ENCODE measurements around the gene TMEM108. TPM values are rescaled to one million over a fixed set of nuclear protein-coding genes. Genes with fewer than 3 reads are reported as not detected.

The TMEM108 gene
- polyA plus RNA-seq, 1 of the 3 experiments (the other 2 are of a cell fraction) = 8.6 TPM

DNA sequence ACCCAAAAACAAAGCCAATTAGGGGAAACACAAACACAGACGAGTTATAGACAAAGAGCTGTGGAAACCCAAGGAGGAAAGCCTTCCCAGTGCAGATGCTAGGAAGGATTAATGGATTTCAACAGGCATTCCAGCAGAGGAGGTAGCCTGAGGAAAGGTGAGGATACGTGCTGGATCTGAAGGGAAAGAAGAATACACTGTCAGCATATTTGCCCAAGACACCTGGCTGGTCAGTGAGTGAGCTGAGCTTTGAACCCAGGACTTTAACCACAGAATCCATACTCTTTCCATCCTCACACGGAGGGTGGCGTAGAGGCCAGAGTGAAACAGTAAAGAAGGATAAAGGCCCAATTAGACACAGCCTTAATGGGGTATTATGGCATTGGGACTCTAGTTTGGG, 352.5 kb downstream of the TMEM108 start:
- Histone ChIP-seq H2AFZ (ENCODE audit: low read depth) (no peak overlapping the region), H3K9me2 (no peaks in the 10 kb centered on the region), H3K4me1 (ENCODE audit: control insufficient read depth in 1 of 2, insufficient read depth in 2 of 2, low read depth in 1 of 2, low read length in 1 of 2) (peaks cover 5 to 14% of the 10 kb centered on the region in 2 experiments; a peak in 2 of 4 replicates), H3K27ac (ENCODE audit: low read depth in 2 of 2, low read length in 1 of 2) (no peak overlapping the region), H3K9me3 (no peaks in the 10 kb centered on the region), H3K4me2 (no peak overlapping the region), H3K9ac (no peak overlapping the region), H4K20me1 (ENCODE audit: insufficient read depth) (no peaks in the 10 kb centered on the region), H3F3A (replicated peaks; ENCODE audit: insufficient read depth) (peaks cover 4% of the 10 kb centered on the region), H3K4me3 (ENCODE audit: low read depth in 2 of 2, low read length in 1 of 2) (no peak overlapping the region), H3K27me3 (ENCODE audit: insufficient read depth) (no peaks in the 10 kb centered on the region), H3K36me3 (replicated peaks in 1 of 2; ENCODE audit: control insufficient read depth in 1 of 2, insufficient read depth in 2 of 2, low read length in 1 of 2) (peaks cover 0 to 2% of the 10 kb centered on the region in 2 experiments), H3K79me2 (ENCODE audit: insufficient read depth) (no peaks in the 10 kb centered on the region)
- ChIA-PET POLR2A (no interaction called here), CTCF (interaction anchor here (1.0 to 13.1 kb wide), 6 partner anchors 9 to 663 kb away, joined by 3 to 84 read pairs (median 36); partner anchors contain the start of gene BFSP2)
- TF ChIP-seq FOXJ3 (CRISPR knock-in tag; IDR thresholded peaks at IDR 0.05) = no peak
- TF ChIP-seq, protein P1, sequence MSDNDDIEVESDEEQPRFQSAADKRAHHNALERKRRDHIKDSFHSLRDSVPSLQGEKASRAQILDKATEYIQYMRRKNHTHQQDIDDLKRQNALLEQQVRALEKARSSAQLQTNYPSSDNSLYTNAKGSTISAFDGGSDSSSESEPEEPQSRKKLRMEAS (IDR thresholded peaks at IDR 0.05; ENCODE audit: low read depth) = no peak
- TF ChIP-seq, protein P2, sequence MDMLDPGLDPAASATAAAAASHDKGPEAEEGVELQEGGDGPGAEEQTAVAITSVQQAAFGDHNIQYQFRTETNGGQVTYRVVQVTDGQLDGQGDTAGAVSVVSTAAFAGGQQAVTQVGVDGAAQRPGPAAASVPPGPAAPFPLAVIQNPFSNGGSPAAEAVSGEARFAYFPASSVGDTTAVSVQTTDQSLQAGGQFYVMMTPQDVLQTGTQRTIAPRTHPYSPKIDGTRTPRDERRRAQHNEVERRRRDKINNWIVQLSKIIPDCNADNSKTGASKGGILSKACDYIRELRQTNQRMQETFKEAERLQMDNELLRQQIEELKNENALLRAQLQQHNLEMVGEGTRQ (IDR thresholded peaks at IDR 0.05; ENCODE audit: borderline replicate concordance, low read depth, low read length) = no peak
- TF ChIP-seq FOSL2 (IDR thresholded peaks at IDR 0.05; ENCODE audit: borderline replicate concordance, low read depth) = no peak
- TF ChIP-seq MXI1 (IDR thresholded peaks at IDR 0.05; ENCODE audit: low read depth, low read length) = no peak
- TF ChIP-seq TCF12 (IDR thresholded peaks at IDR 0.05) = no peak
- no peak for TF ChIP-seq RAD21 (IDR thresholded peaks at IDR 0.05; ENCODE audit: low read length)
- TF ChIP-seq, protein P3, sequence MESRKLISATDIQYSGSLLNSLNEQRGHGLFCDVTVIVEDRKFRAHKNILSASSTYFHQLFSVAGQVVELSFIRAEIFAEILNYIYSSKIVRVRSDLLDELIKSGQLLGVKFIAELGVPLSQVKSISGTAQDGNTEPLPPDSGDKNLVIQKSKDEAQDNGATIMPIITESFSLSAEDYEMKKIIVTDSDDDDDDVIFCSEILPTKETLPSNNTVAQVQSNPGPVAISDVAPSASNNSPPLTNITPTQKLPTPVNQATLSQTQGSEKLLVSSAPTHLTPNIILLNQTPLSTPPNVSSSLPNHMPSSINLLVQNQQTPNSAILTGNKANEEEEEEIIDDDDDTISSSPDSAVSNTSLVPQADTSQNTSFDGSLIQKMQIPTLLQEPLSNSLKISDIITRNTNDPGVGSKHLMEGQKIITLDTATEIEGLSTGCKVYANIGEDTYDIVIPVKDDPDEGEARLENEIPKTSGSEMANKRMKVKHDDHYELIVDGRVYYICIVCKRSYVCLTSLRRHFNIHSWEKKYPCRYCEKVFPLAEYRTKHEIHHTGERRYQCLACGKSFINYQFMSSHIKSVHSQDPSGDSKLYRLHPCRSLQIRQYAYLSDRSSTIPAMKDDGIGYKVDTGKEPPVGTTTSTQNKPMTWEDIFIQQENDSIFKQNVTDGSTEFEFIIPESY (IDR thresholded peaks at IDR 0.05; ENCODE audit: borderline replicate concordance, low read depth) = no peak
- TF ChIP-seq PBX3 (IDR thresholded peaks at IDR 0.05) = no peak
- TF ChIP-seq ELF1 (IDR thresholded peaks at IDR 0.05) = no peak
- TF ChIP-seq TEAD4 (IDR thresholded peaks at IDR 0.05; ENCODE audit: borderline replicate concordance, insufficient read depth) = no peak
- no peak for TF ChIP-seq RCOR1 (IDR thresholded peaks at IDR 0.05; ENCODE audit: low read length)
- TF ChIP-seq GATA2 (CRISPR knock-in tag; IDR thresholded peaks at IDR 0.05) = no peak
- WGBS (ENCODE audit: low lambda C conversion rate) = 71% methylated on average over 4 of the region's 4 CpGs
- no peak for DNase-seq

- Histone ChIP-seq H3F3A (replicated peaks; ENCODE audit: insufficient read depth) (peaks cover 4% of the 10 kb centered on the region), H4K20me1 (ENCODE audit: insufficient read depth) (no peaks in the 10 kb centered on the region), H3K4me1 (ENCODE audit: control insufficient read depth in 1 of 2, insufficient read depth in 2 of 2, low read depth in 1 of 2, low read length in 1 of 2) (peaks cover 5 to 9% of the 10 kb centered on the region in 2 experiments; a peak in 2 of 4 replicates), H3K36me3 (replicated peaks in 1 of 2; ENCODE audit: control insufficient read depth in 1 of 2, insufficient read depth in 2 of 2, low read length in 1 of 2) (peaks cover 0 to 2% of the 10 kb centered on the region in 2 experiments), H3K4me3 (ENCODE audit: low read depth in 2 of 2, low read length in 1 of 2) (no peak overlapping the region), H3K27me3 (ENCODE audit: insufficient read depth) (no peaks in the 10 kb centered on the region), H3K9me2 (no peaks in the 10 kb centered on the region), H3K9ac (no peak overlapping the region), H3K27ac (ENCODE audit: low read depth in 2 of 2, low read length in 1 of 2) (no peak overlapping the region), H3K9me3 (no peaks in the 10 kb centered on the region), H2AFZ (ENCODE audit: low read depth) (no peak overlapping the region), H3K4me2 (no peak overlapping the region), H3K79me2 (ENCODE audit: insufficient read depth) (no peaks in the 10 kb centered on the region)
- ChIA-PET POLR2A (no interaction called here), CTCF (interaction anchor here (0.7 to 4.2 kb wide), 4 partner anchors 9 to 353 kb away, joined by 3 to 15 read pairs (median 6); no protein-coding TSS in a partner anchor)
- no peak for DNase-seq
- WGBS (ENCODE audit: low lambda C conversion rate) = 38% methylated on average over 1 of the region's 1 CpG
- TF ChIP-seq SIN3A (IDR thresholded peaks at IDR 0.05; ENCODE audit: borderline replicate concordance, low read depth, low read length) (no peak), RXRA (IDR thresholded peaks at IDR 0.05; ENCODE audit: borderline replicate concordance, low read depth) (no peak), TAF1 (IDR thresholded peaks at IDR 0.05; ENCODE audit: borderline replicate concordance, low read depth, low read length) (no peak), JUND (IDR thresholded peaks at IDR 0.05) (no peak), GATA2 (CRISPR knock-in tag; IDR thresholded peaks at IDR 0.05) (no peak), EZH2phosphoT487 (IDR thresholded peaks at IDR 0.05; ENCODE audit: borderline replicate concordance, low read depth) (no peak), PBX3 (IDR thresholded peaks at IDR 0.05) (no peak)
- TF ChIP-seq, protein P4, sequence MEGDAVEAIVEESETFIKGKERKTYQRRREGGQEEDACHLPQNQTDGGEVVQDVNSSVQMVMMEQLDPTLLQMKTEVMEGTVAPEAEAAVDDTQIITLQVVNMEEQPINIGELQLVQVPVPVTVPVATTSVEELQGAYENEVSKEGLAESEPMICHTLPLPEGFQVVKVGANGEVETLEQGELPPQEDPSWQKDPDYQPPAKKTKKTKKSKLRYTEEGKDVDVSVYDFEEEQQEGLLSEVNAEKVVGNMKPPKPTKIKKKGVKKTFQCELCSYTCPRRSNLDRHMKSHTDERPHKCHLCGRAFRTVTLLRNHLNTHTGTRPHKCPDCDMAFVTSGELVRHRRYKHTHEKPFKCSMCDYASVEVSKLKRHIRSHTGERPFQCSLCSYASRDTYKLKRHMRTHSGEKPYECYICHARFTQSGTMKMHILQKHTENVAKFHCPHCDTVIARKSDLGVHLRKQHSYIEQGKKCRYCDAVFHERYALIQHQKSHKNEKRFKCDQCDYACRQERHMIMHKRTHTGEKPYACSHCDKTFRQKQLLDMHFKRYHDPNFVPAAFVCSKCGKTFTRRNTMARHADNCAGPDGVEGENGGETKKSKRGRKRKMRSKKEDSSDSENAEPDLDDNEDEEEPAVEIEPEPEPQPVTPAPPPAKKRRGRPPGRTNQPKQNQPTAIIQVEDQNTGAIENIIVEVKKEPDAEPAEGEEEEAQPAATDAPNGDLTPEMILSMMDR (IDR thresholded peaks at IDR 0.05) = no peak
- TF ChIP-seq, protein P5, sequence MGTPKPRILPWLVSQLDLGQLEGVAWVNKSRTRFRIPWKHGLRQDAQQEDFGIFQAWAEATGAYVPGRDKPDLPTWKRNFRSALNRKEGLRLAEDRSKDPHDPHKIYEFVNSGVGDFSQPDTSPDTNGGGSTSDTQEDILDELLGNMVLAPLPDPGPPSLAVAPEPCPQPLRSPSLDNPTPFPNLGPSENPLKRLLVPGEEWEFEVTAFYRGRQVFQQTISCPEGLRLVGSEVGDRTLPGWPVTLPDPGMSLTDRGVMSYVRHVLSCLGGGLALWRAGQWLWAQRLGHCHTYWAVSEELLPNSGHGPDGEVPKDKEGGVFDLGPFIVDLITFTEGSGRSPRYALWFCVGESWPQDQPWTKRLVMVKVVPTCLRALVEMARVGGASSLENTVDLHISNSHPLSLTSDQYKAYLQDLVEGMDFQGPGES (IDR thresholded peaks at IDR 0.05; ENCODE audit: low read depth, low read length) = no peak
These were observed 355.0 kb downstream of the TMEM108 start for GRCh38 chr3:133393204-133393603.

Data from SK-N-SH (cell line).